Stimulated activated CD4-positive, alpha-beta T cell treated with anti-CD3 and anti-CD28 coated beads, Interleukin-2, amount 100 ng/mL, for 48 hours (primary cell): ENCODE measurements around the gene PCSK4.

Experiments used
- DNase-seq, 2 donors: peaks; one replicate each; pipeline ENCODE4 v3.0.0-alpha.2; 2020

The PCSK4 gene

GRCh38 chr19:1469255-1470054, 20.7 kb downstream of the PCSK4 start:
- DNase-seq = no peak

- peak in 1 of 2 donors; percentile 42 for DNase-seq
Observed at GRCh38 chr19:1468821-1469254, 21.3 kb downstream of the PCSK4 start.

GRCh38 chr19:1468274-1468820, 21.8 kb downstream of the PCSK4 start:
- DNase-seq = no peak

GRCh38 chr19:1467490-1468273, 22.5 kb downstream of the PCSK4 start:
- no peak for DNase-seq

- no peak for DNase-seq
Observed at GRCh38 chr19:1467215-1467489, 23.0 kb downstream of the PCSK4 start.

- no peak for DNase-seq
Observed at GRCh38 chr19:1466461-1467214, 23.5 kb downstream of the PCSK4 start.

- no peak for DNase-seq
Observed at GRCh38 chr19:1466018-1466460, 24.1 kb downstream of the PCSK4 start.

GRCh38 chr19:1465191-1466016, 24.7 kb downstream of the PCSK4 start:
- DNase-seq = no peak

- no peak for DNase-seq
Observed at GRCh38 chr19:1461862-1462261, 28.3 kb downstream of the PCSK4 start.

- DNase-seq = no peak
Observed at GRCh38 chr19:1460033-1460995, 29.8 kb downstream of the PCSK4 start.

- no peak for DNase-seq
Observed at GRCh38 chr19:1459479-1459878, 30.7 kb downstream of the PCSK4 start.

GRCh38 chr19:1457892-1458291, 32.3 kb downstream of the PCSK4 start:
- no peak for DNase-seq

- no peak for DNase-seq
Observed at GRCh38 chr19:1457031-1457739, 33.0 kb downstream of the PCSK4 start.

- no peak for DNase-seq
Observed at GRCh38 chr19:1456121-1456900, 33.8 kb downstream of the PCSK4 start.

- peak; percentile 51 to 59 for DNase-seq
Observed at GRCh38 chr19:1455336-1456120, 34.6 kb downstream of the PCSK4 start.

GRCh38 chr19:1455002-1455335, 35.2 kb downstream of the PCSK4 start:
- no peak for DNase-seq

GRCh38 chr19:1453525-1454364, 36.4 kb downstream of the PCSK4 start:
- DNase-seq = no peak
